ENCODE results near the gene CTSE. TPM values are rescaled to one million over a fixed set of nuclear protein-coding genes. Genes with fewer than 3 reads are reported as not detected.

CTSE gene
- total and polyA plus RNA-seq, 2 donors (not counting 1 experiment from before 2014, with no cell fraction given): not detected

- no peak for DNase-seq
- no peaks in the 10 kb centered on the region for H3K4me1 Mint-ChIP-seq
- intact Hi-C loops (cut with micrococcal nuclease): loop anchor here (5.0 kb wide), 1 partner anchor 263 kb away; no protein-coding TSS in a partner anchor
- ChIA-PET POLR2A (no interaction called here), CTCF (interaction anchor here (2.7 to 11.3 kb wide), 6 partner anchors 55 to 384 kb away, joined by 23 to 434 read pairs (median 78); no protein-coding TSS in a partner anchor)
- no peak overlapping the region for H3K9ac ChIP-seq (ENCODE audit: low read length)
- H3K4me3 ChIP-seq (ENCODE audit: control extremely low read depth in 1 of 5, extremely low read depth in 1 of 5, insufficient read depth in 1 of 5, low read depth in 2 of 5, low read length in 4 of 5): no peak overlapping the region
- no peak overlapping the region for H3K4me3 Mint-ChIP-seq
- H3K9me3 Mint-ChIP-seq (ENCODE audit: insufficient read depth): no peaks in the 10 kb centered on the region
- no peak overlapping the region for H2AFZ ChIP-seq (ENCODE audit: insufficient read depth, low read depth, low read length, poor library complexity, severe bottlenecking)
- no peaks in the 10 kb centered on the region for H4K20me1 ChIP-seq (ENCODE audit: control insufficient read depth, insufficient read depth, low read length, poor library complexity, severe bottlenecking)
- H3K27me3 Mint-ChIP-seq: peaks cover 2% of the 10 kb centered on the region
- no peak overlapping the region for H3K4me2 ChIP-seq (replicated peaks; ENCODE audit: low read depth, low read length, poor library complexity, severe bottlenecking)
- ATAC-seq (ENCODE audit: low read depth): no peak
- no peak overlapping the region for H3K27ac Mint-ChIP-seq
- no peaks in the 10 kb centered on the region for H3K4me1 ChIP-seq (ENCODE audit: control insufficient read depth in 2 of 2, insufficient read depth in 2 of 2, low read length in 2 of 2)
- no peaks in the 10 kb centered on the region for H3K9me3 ChIP-seq (ENCODE audit: control extremely low read depth in 1 of 3, control insufficient read depth in 2 of 3, insufficient read depth in 1 of 3, low read length in 2 of 3)
- H3K27ac ChIP-seq (ENCODE audit: low read length in 2 of 2): no peak overlapping the region
- no peaks in the 10 kb centered on the region for H3K27me3 ChIP-seq (replicated peaks in 1 of 4; ENCODE audit: control extremely low read depth in 1 of 4, control insufficient read depth in 3 of 4, insufficient read depth in 4 of 4, low read length in 3 of 4)
- TF ChIP-seq EZH2 (IDR thresholded peaks at IDR 0.05; ENCODE audit: borderline replicate concordance, insufficient read depth, low read depth, low read length, poor library complexity, severe bottlenecking) (no peak), CTCF (IDR thresholded peaks at IDR 0.05) (no peak)
- H3K79me2 ChIP-seq (ENCODE audit: control insufficient read depth, insufficient read depth, low read length): no peaks in the 10 kb centered on the region
- no peaks in the 10 kb centered on the region for H3K36me3 ChIP-seq (replicated peaks in 1 of 2; ENCODE audit: control extremely low read depth in 1 of 2, control insufficient read depth in 1 of 2, extremely low read depth in 1 of 2, insufficient read depth in 2 of 2, low read length in 1 of 2)
- WGBS (ENCODE audit: insufficient coverage): 94% methylated on average over 15 of the region's 15 CpGs
Measured at GRCh38 chr1:205975387-205975998, 48.2 kb downstream of the CTSE start.

GRCh38 chr1:205974712-205975111 lies 49.0 kb downstream of the CTSE start:
- no peaks in the 10 kb centered on the region for H3K9me3 ChIP-seq (ENCODE audit: control extremely low read depth in 1 of 3, control insufficient read depth in 2 of 3, insufficient read depth in 1 of 3, low read length in 2 of 3)
- Mint-ChIP-seq H3K27ac (no peak overlapping the region), H3K9me3 (ENCODE audit: insufficient read depth) (no peaks in the 10 kb centered on the region), H3K27me3 (peaks cover 2% of the 10 kb centered on the region), H3K4me3 (no peak overlapping the region), H3K4me1 (no peaks in the 10 kb centered on the region)
- no peak overlapping the region for H3K4me2 ChIP-seq (replicated peaks; ENCODE audit: low read depth, low read length, poor library complexity, severe bottlenecking)
- TF ChIP-seq EZH2 (IDR thresholded peaks at IDR 0.05; ENCODE audit: borderline replicate concordance, insufficient read depth, low read depth, low read length, poor library complexity, severe bottlenecking) (no peak), CTCF (IDR thresholded peaks at IDR 0.05) (no peak)
- WGBS (ENCODE audit: insufficient coverage): 95% methylated on average over 3 of the region's 3 CpGs
- ATAC-seq (ENCODE audit: low read depth) (no peak), DNase-seq (no peak)
- no peaks in the 10 kb centered on the region for H3K4me1 ChIP-seq (ENCODE audit: control insufficient read depth in 2 of 2, insufficient read depth in 2 of 2, low read length in 2 of 2)
- H3K36me3 ChIP-seq (replicated peaks in 1 of 2; ENCODE audit: control extremely low read depth in 1 of 2, control insufficient read depth in 1 of 2, extremely low read depth in 1 of 2, insufficient read depth in 2 of 2, low read length in 1 of 2): no peaks in the 10 kb centered on the region
- CTCF ChIA-PET: no interaction called here
- no peak overlapping the region for H3K9ac ChIP-seq (ENCODE audit: low read length)
- no peaks in the 10 kb centered on the region for H3K79me2 ChIP-seq (ENCODE audit: control insufficient read depth, insufficient read depth, low read length)
- no peak overlapping the region for H3K4me3 ChIP-seq (ENCODE audit: control extremely low read depth in 1 of 5, extremely low read depth in 1 of 5, insufficient read depth in 1 of 5, low read depth in 2 of 5, low read length in 4 of 5)
- no peak overlapping the region for H3K27ac ChIP-seq (ENCODE audit: low read length in 2 of 2)
- no peaks in the 10 kb centered on the region for H3K27me3 ChIP-seq (replicated peaks in 1 of 4; ENCODE audit: control extremely low read depth in 1 of 4, control insufficient read depth in 3 of 4, insufficient read depth in 4 of 4, low read length in 3 of 4)
- intact Hi-C loops (cut with micrococcal nuclease): loop anchor here (5.0 kb wide), 1 partner anchor 262 kb away; no protein-coding TSS in a partner anchor
- no peaks in the 10 kb centered on the region for H4K20me1 ChIP-seq (ENCODE audit: control insufficient read depth, insufficient read depth, low read length, poor library complexity, severe bottlenecking)
- H2AFZ ChIP-seq (ENCODE audit: insufficient read depth, low read depth, low read length, poor library complexity, severe bottlenecking): no peak overlapping the region
- POLR2A ChIA-PET: no interaction called here

Data from B cell (primary cell).